Ishikawa (cell line): ENCODE data around the gene NGB.

Source experiments
- CEBPB ChIP-seq: IDR thresholded peaks from 2 replicates; pipeline ENCODE4 v1.6.1; 2012
- CREB1 ChIP-seq: IDR thresholded peaks from 2 replicates; pipeline ENCODE4 v1.6.1; 2012; ENCODE audit warnings: low read depth
- EP300 ChIP-seq: IDR thresholded peaks from 2 replicates; pipeline ENCODE4 v1.6.1; 2012; ENCODE audit warnings: borderline replicate concordance
- MAX ChIP-seq: IDR thresholded peaks from 2 replicates; pipeline ENCODE4 v1.6.1; 2012
- NFIC ChIP-seq: IDR thresholded peaks from 2 replicates; pipeline ENCODE4 v1.6.1; 2012
- RAD21 ChIP-seq: IDR thresholded peaks from 2 replicates; pipeline ENCODE4 v1.6.1; 2012; ENCODE audit warnings: low read depth
- REST ChIP-seq: IDR thresholded peaks from 2 replicates; pipeline ENCODE4 v1.6.1; 2012; ENCODE audit warnings: low read depth, mild to moderate bottlenecking
- TAF1 ChIP-seq: IDR thresholded peaks from 2 replicates; pipeline ENCODE4 v1.6.1; 2012; ENCODE audit warnings: low read depth, mild to moderate bottlenecking
- TCF12 ChIP-seq: IDR thresholded peaks from 2 replicates; pipeline ENCODE4 v1.6.1; 2012; ENCODE audit warnings: low read depth
- YY1 ChIP-seq: IDR thresholded peaks from 2 replicates; pipeline ENCODE4 v1.6.1; 2012; ENCODE audit warnings: low read depth

GRCh38 chr14:77225892-77226557 is 45.0 kb downstream of the NGB start:
- TF ChIP-seq CREB1: no peak
- TF ChIP-seq NFIC: no peak
- no peak for TF ChIP-seq YY1
- no peak for TF ChIP-seq REST
- TF ChIP-seq TCF12: no peak
- no peak for TF ChIP-seq CEBPB
- no peak for TF ChIP-seq RAD21
- TF ChIP-seq EP300: no peak
- TF ChIP-seq TAF1: no peak
- TF ChIP-seq MAX: no peak
